GM19372 (cell line): Measurements from ENCODE around the gene SCN3A.

Experiments used
- ATAC-seq: cut with Tn5 transposase; IDR thresholded peaks from one replicate; pipeline ENCODE4 v1.9.1; 2021; ENCODE audit warnings: mild to moderate bottlenecking, low read depth, moderate library complexity; ENCODE audit not compliant: unreplicated experiment

The SCN3A gene

DNA sequence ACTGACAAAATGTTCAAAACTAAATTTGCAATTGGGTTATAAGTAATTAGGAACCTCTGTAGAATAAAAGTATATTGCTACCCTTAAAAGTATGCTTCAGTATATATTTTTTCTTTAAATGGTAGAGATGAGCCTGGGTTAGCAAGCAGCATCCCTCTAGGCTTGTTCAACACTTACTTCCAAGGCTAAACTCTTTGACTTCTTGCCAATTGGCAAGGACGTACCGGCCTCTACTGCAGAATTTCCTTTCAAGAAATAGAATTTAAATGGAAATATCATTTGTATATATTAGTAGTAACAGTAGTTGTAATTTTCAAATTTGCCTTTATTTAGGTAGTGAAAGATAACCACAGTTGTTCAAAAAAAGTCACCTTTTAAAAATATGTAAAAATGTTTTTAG lies 143.4 kb downstream of the SCN3A start:
- no peak for ATAC-seq

DNA sequence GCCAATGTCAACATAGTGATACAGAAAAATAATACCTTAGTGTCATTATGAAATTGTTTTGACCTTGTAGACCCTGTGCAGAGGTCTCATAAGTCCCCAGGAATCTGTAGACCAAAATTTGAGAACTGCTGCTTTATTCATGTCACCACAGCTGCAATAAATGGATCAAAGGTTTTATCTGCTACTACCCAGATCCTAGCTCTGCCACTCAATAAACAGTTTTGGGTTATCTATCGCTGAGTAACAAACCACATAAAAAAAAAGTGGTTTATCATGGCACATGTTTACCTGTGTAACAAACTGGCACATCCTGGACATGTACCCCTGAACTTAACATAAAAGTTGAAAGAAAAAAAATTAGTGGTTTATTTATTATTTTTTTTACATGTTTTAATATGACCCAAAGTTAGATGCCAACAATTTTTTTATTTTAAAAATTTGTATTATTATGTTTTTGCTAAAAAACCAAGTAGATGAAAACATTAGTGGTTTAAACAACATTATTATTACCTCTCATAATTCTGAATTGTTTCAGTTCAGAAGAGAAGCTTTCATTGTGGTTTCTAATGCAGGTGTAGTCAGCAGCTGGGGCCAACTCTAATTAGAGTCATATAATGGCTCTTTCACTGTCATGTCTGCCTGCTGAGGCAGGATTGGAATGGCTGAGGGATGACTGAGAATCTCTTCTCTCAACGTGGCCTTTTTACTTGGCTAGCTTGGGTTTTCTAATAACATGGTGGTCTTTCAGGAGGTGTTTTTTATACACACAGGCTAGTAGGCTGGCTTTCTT lies 145.2 kb downstream of the SCN3A start:
- ATAC-seq = no peak

DNA sequence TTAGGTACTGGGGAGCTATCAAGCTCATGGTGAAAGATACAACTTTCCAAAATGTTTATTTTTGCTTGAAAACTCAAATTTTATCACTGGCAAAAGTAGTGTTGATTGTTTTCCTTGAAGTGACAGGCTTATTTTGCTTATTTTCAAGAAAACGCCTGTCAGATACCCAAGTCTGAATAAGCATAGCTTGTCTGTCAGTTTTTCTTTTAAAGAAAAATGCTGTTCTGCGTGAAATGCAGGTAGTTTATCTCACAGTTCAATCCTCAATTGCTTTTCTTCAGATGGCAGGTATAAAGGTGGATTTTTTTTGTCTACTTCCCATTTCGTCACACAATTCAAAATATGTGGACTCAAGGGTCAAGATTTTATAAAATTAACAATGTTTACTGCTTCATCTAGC lies 145.9 kb downstream of the SCN3A start:
- ATAC-seq = no peak

- no peak for ATAC-seq
Observed at GRCh38 chr2:165057308-165057707, 146.5 kb downstream of the SCN3A start.

DNA sequence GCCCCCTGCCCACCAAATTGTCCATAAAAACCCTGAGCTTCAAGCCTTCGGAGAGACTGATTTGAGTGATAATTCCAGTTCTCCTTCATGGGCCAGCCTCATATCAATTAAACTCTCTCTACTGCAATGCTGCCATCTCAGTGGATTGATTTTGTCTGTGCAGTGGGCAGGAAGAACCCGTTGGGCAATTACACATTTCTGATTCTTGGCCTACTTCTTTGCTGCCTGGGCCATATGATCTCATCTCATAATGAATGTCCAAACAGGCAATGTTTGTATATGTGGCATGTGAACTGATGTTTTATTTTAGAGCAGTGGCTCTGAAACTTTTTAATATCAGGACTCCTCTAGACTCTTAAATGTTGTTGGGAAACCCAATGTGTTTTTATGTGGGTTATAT lies 147.3 kb downstream of the SCN3A start:
- no peak for ATAC-seq

- ATAC-seq = no peak
Observed at GRCh38 chr2:165055082-165055851, 148.6 kb downstream of the SCN3A start.

DNA sequence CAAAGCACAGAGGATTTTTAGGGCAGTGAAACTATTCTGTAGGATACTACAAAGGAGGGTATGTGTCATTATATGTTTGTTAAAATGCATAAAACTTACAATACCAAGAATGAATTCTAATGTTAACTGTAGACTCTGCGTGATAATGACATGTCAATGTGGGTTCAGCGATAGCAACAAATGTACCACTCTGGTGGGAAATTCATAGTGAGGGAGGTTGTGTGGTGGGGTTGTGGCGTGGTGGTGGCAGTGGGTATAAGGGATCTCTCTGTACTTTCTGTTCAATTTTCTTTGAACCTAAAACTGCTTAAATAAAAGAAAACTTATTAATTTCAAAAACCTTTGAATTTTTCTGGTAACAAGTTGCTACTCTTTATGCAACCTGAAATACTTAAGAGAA lies 149.2 kb downstream of the SCN3A start:
- ATAC-seq = no peak

DNA sequence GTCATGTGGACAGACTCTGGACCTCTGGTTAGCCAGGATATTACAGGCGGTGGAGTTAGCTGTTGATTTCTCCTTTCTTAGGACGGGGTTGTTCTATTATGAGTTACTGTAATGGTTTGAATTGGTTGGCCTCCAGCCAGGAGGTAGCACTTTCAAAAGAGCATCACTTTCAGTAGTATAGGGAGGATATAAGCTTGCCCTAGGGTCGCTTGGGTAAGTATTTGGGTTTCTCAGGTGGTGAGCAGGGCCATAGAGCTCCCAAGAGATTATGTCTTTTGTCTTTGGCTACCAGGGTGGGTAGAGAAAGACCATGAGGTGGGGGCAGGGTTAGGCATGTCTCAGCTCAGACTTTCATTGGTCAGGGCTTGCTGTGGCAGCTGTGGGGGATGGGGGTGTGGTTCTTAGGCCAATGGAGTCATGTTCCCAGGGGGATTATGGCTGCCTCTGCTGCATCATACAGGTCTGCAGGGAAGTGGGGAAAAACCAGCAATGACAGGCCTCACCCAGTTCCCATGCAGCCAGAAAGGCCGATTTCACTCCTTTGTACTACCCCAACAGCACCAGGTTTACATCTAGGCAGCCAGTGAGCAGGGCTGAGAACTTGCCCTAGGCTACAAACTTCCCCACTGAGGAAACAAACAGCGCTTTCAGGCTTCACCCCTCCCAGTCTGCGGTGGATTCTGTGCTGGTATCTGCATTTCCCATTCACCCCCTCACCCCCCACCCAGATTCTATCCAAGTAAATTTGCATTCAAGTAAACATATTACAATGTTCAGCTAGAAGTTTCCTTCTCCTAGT lies 159.1 kb downstream of the SCN3A start:
- ATAC-seq = no peak
